Transverse colon (tissue), 4 donors: ENCODE results near the gene KRTAP10-3. TPM values are rescaled to one million over a fixed set of nuclear protein-coding genes. Genes with fewer than 3 reads are reported as not detected.

Experiments
- DNase-seq: peaks from one replicate; pipeline ENCODE4 v3.0.0-alpha.2; 2019
- H3K27ac ChIP-seq, 4 donors: fragments of 200-600 bp; sonication (generic); 2 replicates each; pipeline ENCODE4 v1.5.1; 2016 to 2018; ENCODE audit warnings: inconsistent platforms in 4 of 4
- H3K27me3 ChIP-seq: fragments of 200-600 bp; sonication (generic); 2 replicates; pipeline ENCODE4 v1.5.1; 2017; ENCODE audit warnings: inconsistent platforms
- H3K36me3 ChIP-seq, 4 donors: fragments of 200-600 bp; sonication (generic); 2 replicates each; pipeline ENCODE4 v1.5.1; 2017 to 2019; ENCODE audit warnings: inconsistent platforms in 4 of 4
- H3K4me1 ChIP-seq, 4 donors: fragments of 200-600 bp; sonication (generic); 2 replicates each; pipeline ENCODE4 v1.5.1; 2017 to 2020; ENCODE audit warnings: inconsistent platforms in 4 of 4
- H3K4me3 ChIP-seq, 4 donors: fragments of 200-600 bp; sonication (generic); 1 replicate in 1 of 4; 2 replicates in 3 of 4; pipeline versions ENCODE4 v1.5.1 to v1.6.1; 2017 to 2019; ENCODE audit warnings: inconsistent platforms in 4 of 4
- H3K9me3 ChIP-seq, 2 donors: fragments of 200-600 bp; sonication (generic); 2 replicates each; pipeline ENCODE4 v1.5.1; 2017 to 2019; ENCODE audit warnings: inconsistent platforms in 2 of 2
- EP300 ChIP-seq: sonication (generic); formaldehyde crosslinking; IDR thresholded peaks from one replicate; pipeline ENCODE4 v1.6.1; 2017; ENCODE audit warnings: antibody characterized with exemption, low read depth
- POLR2A ChIP-seq: fragments of 450-650 bp; IDR thresholded peaks from one replicate; pipeline ENCODE4 v1.6.1; 2016; ENCODE audit warnings: antibody characterized with exemption, mild to moderate bottlenecking, moderate library complexity
- POLR2AphosphoS5 ChIP-seq, 3 donors: sonication (generic); formaldehyde crosslinking; IDR thresholded peaks; one replicate each; pipeline ENCODE4 v1.6.1; 2016; ENCODE audit warnings: antibody characterized with exemption in 3 of 3
- WGBS, 2 donors: methylation state at CpG; one replicate each; pipeline ENCODE4 v1.1.5; 2018; ENCODE audit warnings: low coverage in 1 of 2; 5-methylcytosine and 5-hydroxymethylcytosine counted together
- in situ Hi-C, 4 donors: fragments of 200-750 bp; cut with MboI; loops; one replicate each; pipeline versions ENCODE4 v1.15.0 to v1.15.1; 2017; ENCODE audit warnings: low sequenced_read_pairs in 3 of 4, low pct_ligation_motif_present in 1 of 4, low pct_unique_long_range_greater_than_20kb in 1 of 4
- intact Hi-C: fragments of 100-400 bp; cut with DNase I; formaldehyde crosslinking; loops from one replicate; pipeline ENCODE4 v1.15.1; 2023; ENCODE audit warnings: low total_unique reads
- total RNA-seq, 4 donors: library from RNA; depleted of rRNA; stranded (reverse); fragments of >200 nt; gene quantifications; one replicate each; pipeline ENCODE4 v1.1.0, GENCODE V29; 2016
- TF ChIP-seq, protein P1 (sequence below), 5 experiments: fragments of 200-600 bp in 3 of 5; fragments of 450-650 bp in 2 of 5; sonication (generic) in 3 of 5; IDR thresholded peaks; 1 replicate in 2 of 5; 2 replicates in 3 of 5; pipeline ENCODE4 v1.5.1; 2016 to 2017; ENCODE audit warnings: antibody characterized with exemption in 5 of 5, inconsistent platforms in 3 of 5, mild to moderate bottlenecking in 2 of 5, moderate library complexity in 1 of 5

The KRTAP10-3 gene
- total RNA-seq, 4 donors from 2014 or later: not detected

- in situ Hi-C loops: loop anchor here in 2 of 4 donors (10.0 to 25.0 kb wide), 2 partner anchors 274 to 281 kb away; no protein-coding TSS in a partner anchor
- TF ChIP-seq, protein P1, sequence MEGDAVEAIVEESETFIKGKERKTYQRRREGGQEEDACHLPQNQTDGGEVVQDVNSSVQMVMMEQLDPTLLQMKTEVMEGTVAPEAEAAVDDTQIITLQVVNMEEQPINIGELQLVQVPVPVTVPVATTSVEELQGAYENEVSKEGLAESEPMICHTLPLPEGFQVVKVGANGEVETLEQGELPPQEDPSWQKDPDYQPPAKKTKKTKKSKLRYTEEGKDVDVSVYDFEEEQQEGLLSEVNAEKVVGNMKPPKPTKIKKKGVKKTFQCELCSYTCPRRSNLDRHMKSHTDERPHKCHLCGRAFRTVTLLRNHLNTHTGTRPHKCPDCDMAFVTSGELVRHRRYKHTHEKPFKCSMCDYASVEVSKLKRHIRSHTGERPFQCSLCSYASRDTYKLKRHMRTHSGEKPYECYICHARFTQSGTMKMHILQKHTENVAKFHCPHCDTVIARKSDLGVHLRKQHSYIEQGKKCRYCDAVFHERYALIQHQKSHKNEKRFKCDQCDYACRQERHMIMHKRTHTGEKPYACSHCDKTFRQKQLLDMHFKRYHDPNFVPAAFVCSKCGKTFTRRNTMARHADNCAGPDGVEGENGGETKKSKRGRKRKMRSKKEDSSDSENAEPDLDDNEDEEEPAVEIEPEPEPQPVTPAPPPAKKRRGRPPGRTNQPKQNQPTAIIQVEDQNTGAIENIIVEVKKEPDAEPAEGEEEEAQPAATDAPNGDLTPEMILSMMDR (IDR thresholded peaks at IDR 0.05): no peak
- TF ChIP-seq POLR2A (no peak), POLR2AphosphoS5 (IDR thresholded peaks at IDR 0.05) (no peak), EP300 (no peak)
- Histone ChIP-seq H3K36me3 (no peaks in the 10 kb centered on the region), H3K4me3 (no peak overlapping the region), H3K27ac (no peak overlapping the region), H3K4me1 (peaks cover 0 to 6% (median 3%) of the 10 kb centered on the region in 4 donors), H3K27me3 (peaks cover 10% of the 10 kb centered on the region), H3K9me3 (no peaks in the 10 kb centered on the region)
- 67% methylated on average over 12 of the region's 15 CpGs; no CpG with 5 or more reads in 1 of the 2 donors for WGBS, 2 donors
- intact Hi-C loops: no loop called here
- no peak for DNase-seq
Observed at GRCh38 chr21:44513389-44514217, 45.0 kb downstream of the KRTAP10-3 start.

DNA sequence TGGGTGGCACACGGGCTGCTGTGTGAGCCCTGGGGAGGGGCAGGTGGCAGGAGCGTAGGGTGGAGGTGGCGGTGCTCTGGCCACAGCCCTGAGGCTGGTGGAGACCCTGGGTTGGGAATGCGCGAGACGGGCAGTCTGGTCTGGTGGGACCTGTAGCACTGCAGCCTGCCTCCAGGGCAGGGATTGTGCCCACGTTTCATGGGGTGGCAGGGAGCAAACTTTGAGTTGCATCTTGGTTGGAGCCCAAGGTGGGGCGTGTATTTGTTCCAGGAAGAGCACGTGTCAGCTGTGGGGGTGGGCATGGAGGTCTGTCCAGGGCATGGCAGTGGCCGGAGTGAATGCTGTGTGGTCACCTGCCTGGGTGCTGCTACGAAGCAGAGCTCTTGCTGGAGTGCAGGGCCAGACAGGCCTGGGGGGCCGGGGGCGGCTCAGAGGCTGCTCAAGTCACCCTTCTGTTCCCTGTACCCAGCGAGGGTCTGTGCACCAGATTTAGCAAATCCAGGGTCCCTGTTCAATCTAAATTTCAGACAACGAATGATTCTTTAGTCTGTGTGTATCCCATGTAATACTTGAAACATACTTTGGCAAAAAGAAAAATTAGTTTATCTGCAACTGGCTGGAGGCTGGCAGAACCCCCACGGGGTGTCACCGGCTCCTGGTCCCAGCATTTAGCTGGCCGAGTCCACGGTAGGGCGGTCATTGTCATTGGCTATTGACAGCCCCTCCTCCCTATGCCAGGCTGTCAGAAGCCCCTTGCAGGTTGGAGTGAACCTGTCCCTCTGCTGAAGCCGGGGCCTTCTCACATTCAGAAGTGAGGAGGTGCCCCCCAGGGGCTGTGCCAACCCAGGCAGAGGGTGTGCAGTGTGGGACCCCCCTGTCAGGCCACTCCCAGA, 45.9 kb downstream of the KRTAP10-3 start:
- TF ChIP-seq POLR2AphosphoS5 (IDR thresholded peaks at IDR 0.05): no peak
- TF ChIP-seq EP300: no peak
- peaks cover 0 to 6% (median 3%) of the 10 kb centered on the region in 4 donors for H3K4me1 ChIP-seq
- H3K27me3 ChIP-seq: peaks cover 18% of the 10 kb centered on the region
- WGBS, 2 donors: 67 to 77% methylated on average over 1 to 21 of the region's 21 CpGs
- no peak overlapping the region for H3K4me3 ChIP-seq
- no peak for DNase-seq
- in situ Hi-C loops (loop anchor here in 2 of 4 donors (10.0 to 25.0 kb wide), 2 partner anchors 275 to 282 kb away; no protein-coding TSS in a partner anchor), intact Hi-C loops (no loop called here)
- H3K9me3 ChIP-seq: no peaks in the 10 kb centered on the region
- H3K27ac ChIP-seq: no peak overlapping the region
- no peaks in the 10 kb centered on the region for H3K36me3 ChIP-seq

DNA sequence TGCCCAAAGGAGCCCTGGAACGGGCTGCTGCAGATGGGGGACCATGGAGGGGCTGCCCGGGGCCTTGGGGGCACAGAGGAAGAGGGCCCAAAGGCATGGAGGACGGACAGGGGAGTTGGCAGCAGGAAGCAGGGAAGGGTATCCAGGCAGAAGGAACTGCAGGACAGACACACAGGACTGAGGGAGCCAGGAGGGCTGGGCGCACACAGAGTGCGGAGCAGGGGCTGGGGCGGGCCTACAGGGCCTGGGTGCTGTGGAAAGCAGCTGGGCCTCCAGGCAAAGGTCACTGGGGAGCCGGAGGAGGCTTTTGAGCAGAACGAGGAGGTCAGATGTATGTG, 46.7 kb downstream of the KRTAP10-3 start:
- intact Hi-C loops: no loop called here

GRCh38 chr21:44511219-44511937, 47.2 kb downstream of the KRTAP10-3 start:
- DNase-seq: no peak
- Histone ChIP-seq H3K36me3 (no peaks in the 10 kb centered on the region), H3K9me3 (no peaks in the 10 kb centered on the region), H3K27me3 (peaks cover 19% of the 10 kb centered on the region), H3K27ac (no peak overlapping the region), H3K4me1 (peaks cover 0 to 6% (median 3%) of the 10 kb centered on the region in 4 donors), H3K4me3 (no peak overlapping the region)
- 67 to 89% methylated on average over 1 to 11 of the region's 11 CpGs for WGBS, 2 donors
- in situ Hi-C loops (loop anchor here in 2 of 4 donors (10.0 to 25.0 kb wide), 2 partner anchors 276 to 283 kb away; no protein-coding TSS in a partner anchor), intact Hi-C loops (no loop called here)
- no peak for TF ChIP-seq POLR2AphosphoS5 (IDR thresholded peaks at IDR 0.05)
- no peak for TF ChIP-seq EP300

More for the DNA sequence above, 46.7 kb downstream of the KRTAP10-3 start:
- Histone ChIP-seq H3K36me3 (no peaks in the 10 kb centered on the region), H3K9me3 (no peaks in the 10 kb centered on the region), H3K4me3 (no peak overlapping the region), H3K27ac (no peak overlapping the region), H3K4me1 (peaks cover 0 to 6% (median 3%) of the 10 kb centered on the region in 4 donors), H3K27me3 (peaks cover 19% of the 10 kb centered on the region)
- WGBS, 2 donors: 75 to 88% methylated on average over 2 to 8 of the region's 8 CpGs
- in situ Hi-C loops: loop anchor here in 2 of 4 donors (10.0 to 25.0 kb wide), 2 partner anchors 275 to 283 kb away; no protein-coding TSS in a partner anchor
- DNase-seq: no peak
- no peak for TF ChIP-seq POLR2A
